Loucy (cell line): Measurements from ENCODE around the gene BBS2.

Experiments
- CTCF ChIP-seq: fragments of 200-600 bp; sonication (generic); conservative IDR thresholded peaks from 2 replicates; pipeline ENCODE4 v1.5.1; 2014; ENCODE audit warnings: mild to moderate bottlenecking, antibody characterized with exemption, low read length
- EZH2phosphoT487 ChIP-seq: fragments of 200-600 bp; IDR thresholded peaks from 2 replicates; pipeline ENCODE4 v1.6.1; 2018; ENCODE audit warnings: antibody characterized with exemption, mild to moderate bottlenecking, moderate library complexity, borderline replicate concordance

GRCh38 chr16:56478281-56479049 lies 41.4 kb downstream of the BBS2 start:
- TF ChIP-seq CTCF (no peak), EZH2phosphoT487 (no peak)
